ENCODE data around the gene SLC35F6. TPM values are rescaled to one million over a fixed set of nuclear protein-coding genes. Genes with fewer than 3 reads are reported as not detected.
A peak's percentile ranks its signal among the peaks of the same experiment; 100 is the strongest.

SLC35F6 gene
- total and polyA plus RNA-seq, 9 of the 15 experiments (the other 6 are each of a cell fraction or from before 2014, with no cell fraction given), result 11.9 to 47.3 (median 22.5) TPM

DNA sequence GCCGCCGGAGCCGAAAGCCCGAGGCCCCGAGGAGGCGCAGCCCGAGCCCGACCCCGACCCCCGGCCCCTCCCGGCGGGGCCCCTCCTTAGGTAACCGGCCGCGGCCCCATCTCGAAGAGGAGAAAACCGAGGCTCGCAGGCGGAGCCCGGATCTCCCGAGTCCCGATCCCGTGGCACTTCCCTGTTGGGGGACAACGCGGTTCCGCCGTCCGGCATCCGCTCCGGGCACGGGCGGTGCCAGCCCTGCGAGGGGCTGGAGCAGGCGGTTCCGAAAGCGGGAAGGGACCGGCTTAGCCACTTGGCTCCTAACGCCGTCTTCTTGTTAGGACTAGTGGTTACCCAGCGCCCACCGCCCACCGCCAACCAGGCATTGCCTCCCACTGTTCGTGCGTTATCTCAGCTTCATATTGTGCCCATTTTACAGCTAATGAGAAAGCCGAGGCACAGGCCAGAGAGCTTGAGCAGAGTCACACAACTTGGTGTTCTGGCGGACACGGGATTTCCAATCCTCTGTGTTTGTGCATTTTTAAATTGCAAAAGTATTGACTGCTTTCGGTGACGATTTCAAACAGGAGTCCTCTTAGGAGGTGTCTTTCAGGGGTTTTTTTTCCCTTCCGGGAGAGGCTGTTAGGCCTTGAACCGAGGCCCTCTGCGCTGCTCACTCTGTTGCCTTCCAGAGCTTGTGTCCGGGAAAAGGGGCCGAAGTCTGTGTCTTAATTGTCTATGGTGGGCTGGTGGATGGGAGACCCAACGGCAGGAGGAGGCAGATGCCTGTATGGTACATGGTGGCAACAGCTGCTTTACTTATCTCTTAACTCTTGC is 22.3 kb downstream of the SLC35F6 start (continued):
- TF ChIP-seq CXXC5 (CRISPR knock-in tag; IDR thresholded peaks at IDR 0.05) (no peak), SAFB (IDR thresholded peaks at IDR 0.05; ENCODE audit: borderline replicate concordance, low read depth, low read length) (no peak), ETV1 (tag; conservative IDR thresholded peaks at IDR 0.05; ENCODE audit: low read depth) (0 out of 2 replicates have a peak, but pooled peaks have one; percentile 7), DNMT1 (IDR thresholded peaks at IDR 0.05) (no peak), POLR2G (IDR thresholded peaks at IDR 0.05; ENCODE audit: low read depth, low read length) (peak; percentile 86), ADNP (tag; IDR thresholded peaks at IDR 0.05) (peak; percentile 54), ZFP1 (CRISPR knock-in tag; IDR thresholded peaks at IDR 0.05) (no peak), ZFX (CRISPR knock-in tag; IDR thresholded peaks at IDR 0.05) (peak; percentile 43; the same call in 1 of the 2 replicates), SAFB2 (IDR thresholded peaks at IDR 0.05; ENCODE audit: borderline replicate concordance, low read depth, low read length, severe bottlenecking) (no peak), NR1H2 (CRISPR knock-in tag; IDR thresholded peaks at IDR 0.05) (no peak; the same call in 1 of the 2 replicates), MAZ (CRISPR knock-in tag; conservative IDR thresholded peaks at IDR 0.05 in 1 of 2, IDR thresholded peaks at IDR 0.05 in 1 of 2) (0 out of 4 replicates have a peak, but pooled peaks of 1 of the 2 experiments have one; percentile 13)
- TF ChIP-seq, protein P1, sequence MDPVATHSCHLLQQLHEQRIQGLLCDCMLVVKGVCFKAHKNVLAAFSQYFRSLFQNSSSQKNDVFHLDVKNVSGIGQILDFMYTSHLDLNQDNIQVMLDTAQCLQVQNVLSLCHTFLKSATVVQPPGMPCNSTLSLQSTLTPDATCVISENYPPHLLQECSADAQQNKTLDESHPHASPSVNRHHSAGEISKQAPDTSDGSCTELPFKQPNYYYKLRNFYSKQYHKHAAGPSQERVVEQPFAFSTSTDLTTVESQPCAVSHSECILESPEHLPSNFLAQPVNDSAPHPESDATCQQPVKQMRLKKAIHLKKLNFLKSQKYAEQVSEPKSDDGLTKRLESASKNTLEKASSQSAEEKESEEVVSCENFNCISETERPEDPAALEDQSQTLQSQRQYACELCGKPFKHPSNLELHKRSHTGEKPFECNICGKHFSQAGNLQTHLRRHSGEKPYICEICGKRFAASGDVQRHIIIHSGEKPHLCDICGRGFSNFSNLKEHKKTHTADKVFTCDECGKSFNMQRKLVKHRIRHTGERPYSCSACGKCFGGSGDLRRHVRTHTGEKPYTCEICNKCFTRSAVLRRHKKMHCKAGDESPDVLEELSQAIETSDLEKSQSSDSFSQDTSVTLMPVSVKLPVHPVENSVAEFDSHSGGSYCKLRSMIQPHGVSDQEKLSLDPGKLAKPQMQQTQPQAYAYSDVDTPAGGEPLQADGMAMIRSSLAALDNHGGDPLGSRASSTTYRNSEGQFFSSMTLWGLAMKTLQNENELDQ (CRISPR knock-in tag; IDR thresholded peaks at IDR 0.05; ENCODE audit: borderline replicate concordance), result no peak
- TF ChIP-seq, protein P2, sequence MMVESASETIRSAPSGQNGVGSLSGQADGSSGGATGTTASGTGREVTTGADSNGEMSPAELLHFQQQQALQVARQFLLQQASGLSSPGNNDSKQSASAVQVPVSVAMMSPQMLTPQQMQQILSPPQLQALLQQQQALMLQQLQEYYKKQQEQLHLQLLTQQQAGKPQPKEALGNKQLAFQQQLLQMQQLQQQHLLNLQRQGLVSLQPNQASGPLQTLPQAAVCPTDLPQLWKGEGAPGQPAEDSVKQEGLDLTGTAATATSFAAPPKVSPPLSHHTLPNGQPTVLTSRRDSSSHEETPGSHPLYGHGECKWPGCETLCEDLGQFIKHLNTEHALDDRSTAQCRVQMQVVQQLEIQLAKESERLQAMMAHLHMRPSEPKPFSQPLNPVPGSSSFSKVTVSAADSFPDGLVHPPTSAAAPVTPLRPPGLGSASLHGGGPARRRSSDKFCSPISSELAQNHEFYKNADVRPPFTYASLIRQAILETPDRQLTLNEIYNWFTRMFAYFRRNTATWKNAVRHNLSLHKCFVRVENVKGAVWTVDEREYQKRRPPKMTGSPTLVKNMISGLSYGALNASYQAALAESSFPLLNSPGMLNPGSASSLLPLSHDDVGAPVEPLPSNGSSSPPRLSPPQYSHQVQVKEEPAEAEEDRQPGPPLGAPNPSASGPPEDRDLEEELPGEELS (CRISPR knock-in tag; IDR thresholded peaks at IDR 0.05; ENCODE audit: borderline replicate concordance), result 0 out of 2 replicates have a peak, but pooled peaks have one; percentile 64

All from K562 (cell line).